H9 (cell line): ENCODE results near the gene GABPB2. TPM values are rescaled to one million over a fixed set of nuclear protein-coding genes. Genes with fewer than 3 reads are reported as not detected.

ENCODE experiments used
- DNase-seq: peaks from one replicate; pipeline ENCODE4 v3.0.0-alpha.2; 2017
- H2AFZ ChIP-seq: one replicate; pipeline ENCODE4 v1.6.1; 2013; ENCODE audit warnings: mild to moderate bottlenecking, low read length, control low read depth, moderate library complexity
- H2AK5ac ChIP-seq: 2 replicates; pipeline ENCODE4 v1.6.1; 2013; ENCODE audit warnings: low read length, control low read depth, mixed read lengths; ENCODE audit not compliant: insufficient read length
- H2BK120ac ChIP-seq: one replicate; pipeline ENCODE4 v1.6.1; 2013; ENCODE audit warnings: low read depth, mild to moderate bottlenecking, low read length, control low read depth, inconsistent platforms; ENCODE audit not compliant: poor library complexity, severe bottlenecking
- H2BK12ac ChIP-seq: 2 replicates; pipeline ENCODE4 v1.6.1; 2013; ENCODE audit warnings: low read length, control low read depth, mixed read lengths, low read depth; ENCODE audit not compliant: insufficient read length
- H2BK15ac ChIP-seq: 2 replicates; pipeline ENCODE4 v1.6.1; 2013; ENCODE audit warnings: low read depth, low read length, control low read depth
- H2BK20ac ChIP-seq: one replicate; pipeline ENCODE4 v1.6.1; 2013; ENCODE audit warnings: low read depth, mild to moderate bottlenecking, low read length, control low read depth, inconsistent platforms; ENCODE audit not compliant: poor library complexity, severe bottlenecking
- H2BK5ac ChIP-seq: 2 replicates; pipeline ENCODE4 v1.6.1; 2013; ENCODE audit warnings: low read length, control low read depth, mixed read lengths; ENCODE audit not compliant: insufficient read length
- H3K14ac ChIP-seq: 2 replicates; pipeline ENCODE4 v1.6.1; 2013; ENCODE audit warnings: low read length, control low read depth; ENCODE audit not compliant: insufficient read depth
- H3K18ac ChIP-seq: 2 replicates; pipeline ENCODE4 v1.6.1; 2013; ENCODE audit warnings: low read depth, mild to moderate bottlenecking, mixed read lengths, low read length, control low read depth; ENCODE audit not compliant: insufficient read length
- H3K23ac ChIP-seq: 2 replicates; pipeline ENCODE4 v1.6.1; 2013; ENCODE audit warnings: low read length, control low read depth, mixed read lengths, low read depth; ENCODE audit not compliant: insufficient read length
- H3K23me2 ChIP-seq: 2 replicates; pipeline ENCODE4 v1.6.1; 2013; ENCODE audit warnings: low read depth, mild to moderate bottlenecking, mixed read lengths, low read length, control low read depth; ENCODE audit not compliant: insufficient read length, poor library complexity, severe bottlenecking
- H3K27ac ChIP-seq: 2 replicates; pipeline ENCODE4 v1.5.1; 2013; ENCODE audit warnings: low read length, control low read depth, mixed read lengths, low read depth; ENCODE audit not compliant: insufficient read length
- H3K27me3 ChIP-seq: 2 replicates; pipeline ENCODE4 v1.6.1; 2013; ENCODE audit warnings: low read length, control low read depth, inconsistent platforms; ENCODE audit not compliant: insufficient read depth
- H3K4ac ChIP-seq: 2 replicates; pipeline ENCODE4 v1.6.1; 2013; ENCODE audit warnings: low read depth, mild to moderate bottlenecking, control low read depth, inconsistent platforms, low read length, moderate library complexity
- H3K4me1 ChIP-seq: 2 replicates; pipeline ENCODE4 v1.6.1; 2013; ENCODE audit warnings: low read length, control low read depth, inconsistent platforms; ENCODE audit not compliant: insufficient read depth
- H3K4me2 ChIP-seq: 2 replicates; pipeline ENCODE4 v1.6.1; 2013; ENCODE audit warnings: low read length, control low read depth, mixed read lengths; ENCODE audit not compliant: insufficient read length, insufficient read depth
- H3K56ac ChIP-seq: 2 replicates; pipeline ENCODE4 v1.6.1; 2013; ENCODE audit warnings: low read depth, mild to moderate bottlenecking, mixed read lengths, low read length, control low read depth; ENCODE audit not compliant: insufficient read length
- H3K79me1 ChIP-seq: 2 replicates; pipeline ENCODE4 v1.6.1; 2013; ENCODE audit warnings: low read depth, mild to moderate bottlenecking, moderate library complexity, low read length, control low read depth, inconsistent platforms; ENCODE audit not compliant: insufficient read depth, poor library complexity, severe bottlenecking
- H3K79me2 ChIP-seq: 2 replicates; pipeline ENCODE4 v1.6.1; 2013; ENCODE audit warnings: low read length, control low read depth, inconsistent platforms; ENCODE audit not compliant: insufficient read depth
- H3K9ac ChIP-seq: 2 replicates; pipeline ENCODE4 v1.6.1; 2013; ENCODE audit warnings: low read length, control low read depth, mixed read lengths; ENCODE audit not compliant: insufficient read length; ENCODE audit errors: extremely low read depth
- H3K9me3 ChIP-seq: one replicate; pipeline ENCODE4 v1.6.1; 2013; ENCODE audit warnings: low read depth, low read length, inconsistent platforms; ENCODE audit not compliant: control insufficient read depth
- H3T11ph ChIP-seq: one replicate; pipeline ENCODE4 v1.6.1; 2013; ENCODE audit warnings: mild to moderate bottlenecking, low read length, control low read depth, inconsistent platforms
- H4K20me1 ChIP-seq: one replicate; pipeline ENCODE4 v1.6.1; 2013; ENCODE audit not compliant: control insufficient read depth, insufficient read length, insufficient read depth
- H4K5ac ChIP-seq: 2 replicates; pipeline ENCODE4 v1.6.1; 2013; ENCODE audit warnings: low read depth, mild to moderate bottlenecking, mixed read lengths, low read length, control low read depth; ENCODE audit not compliant: insufficient read length
- H4K8ac ChIP-seq: replicated peaks from 2 replicates; pipeline ENCODE4 v1.6.1; 2013; ENCODE audit warnings: low read length, control low read depth, mixed read lengths, low read depth; ENCODE audit not compliant: insufficient read length
- H4K91ac ChIP-seq: 2 replicates; pipeline ENCODE4 v1.6.1; 2013; ENCODE audit warnings: low read depth, mild to moderate bottlenecking, moderate library complexity, mixed read lengths, low read length, control low read depth; ENCODE audit not compliant: insufficient read length
- H3K27ac Mint-ChIP-seq, 3 experiments: 2 replicates in 2 of 3; 3 replicates in 1 of 3; pipeline ENCODE4 v1.8.0; 2020 to 2021; ENCODE audit warnings: mixed read lengths in 3 of 3, mild to moderate bottlenecking in 1 of 3, moderate library complexity in 1 of 3
- H3K27me3 Mint-ChIP-seq: 2 replicates; pipeline ENCODE4 v1.8.0; 2021; ENCODE audit warnings: low read depth, mild to moderate bottlenecking, moderate library complexity, mixed read lengths
- H3K36me3 Mint-ChIP-seq, 3 experiments: 2 replicates in 2 of 3; 3 replicates in 1 of 3; pipeline ENCODE4 v1.8.0; 2020 to 2021; ENCODE audit warnings: low read depth in 3 of 3, mixed read lengths in 3 of 3; ENCODE audit not compliant: insufficient read depth in 1 of 3
- H3K4me1 Mint-ChIP-seq, 2 experiments: 2 replicates each; pipeline ENCODE4 v1.8.0; 2020; ENCODE audit warnings: mixed read lengths in 2 of 2
- H3K4me3 Mint-ChIP-seq, 2 experiments: 2 replicates in 1 of 2; 3 replicates in 1 of 2; pipeline ENCODE4 v1.8.0; 2020 to 2021; ENCODE audit warnings: mild to moderate bottlenecking in 2 of 2, mixed read lengths in 2 of 2, moderate library complexity in 1 of 2
- H3K9me3 Mint-ChIP-seq, 2 experiments: 2 replicates in 1 of 2; 3 replicates in 1 of 2; pipeline ENCODE4 v1.8.0; 2020; ENCODE audit warnings: mild to moderate bottlenecking in 2 of 2, mixed read lengths in 2 of 2, moderate library complexity in 1 of 2
- WGBS: extraction: QIAGEN DNeasy Blood & Tissue Kit; methylation state at CpG from one replicate; pipeline ENCODE4 v1.1.7; 2013; ENCODE audit warnings: missing lambda C conversion rate, low lambda C conversion rate, mixed read lengths; ENCODE audit not compliant: insufficient read length; ENCODE audit errors: extremely low coverage; 5-methylcytosine and 5-hydroxymethylcytosine counted together
- total RNA-seq: library from RNA; stranded (reverse); gene quantifications from 2 replicates; pipeline ENCODE4 v1.2.1, GENCODE V29; 2021
- TF ChIP-seq, protein P1 (sequence below): fragments of 200-600 bp; sonication (generic); conservative IDR thresholded peaks from 3 replicates; pipeline ENCODE4 v1.8.0; 2021; ENCODE audit warnings: antibody characterized with exemption, mild to moderate bottlenecking

GABPB2 gene
- total RNA-seq, 1 experiment from 2014 or later, result 4.1 TPM

DNA sequence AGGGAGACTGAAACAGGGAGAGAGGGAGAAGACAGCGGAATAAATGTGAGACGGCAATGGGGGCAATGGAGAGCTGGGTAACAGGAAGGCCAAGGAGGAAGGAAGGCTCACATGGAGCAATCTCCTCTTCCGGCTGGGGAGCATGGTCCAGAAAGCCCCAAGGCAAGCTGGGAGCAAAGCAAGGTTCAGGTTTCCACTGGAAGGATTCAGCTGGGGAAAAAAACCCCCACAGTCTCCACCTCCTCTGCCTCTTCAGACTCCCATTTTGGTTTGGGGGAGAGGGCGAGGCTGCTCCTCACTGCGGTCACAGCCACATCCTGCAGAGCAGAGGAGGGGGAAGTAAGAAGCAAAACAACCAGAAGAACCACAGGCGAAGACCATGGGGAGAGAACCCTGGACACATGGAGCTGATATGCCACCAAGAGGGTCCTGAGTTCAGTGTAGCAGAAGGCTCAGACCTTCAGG lies 86.5 kb downstream of the GABPB2 start:
- no peak overlapping the region for H2AK5ac ChIP-seq
- H3K9me3 Mint-ChIP-seq, result no peaks in the 10 kb centered on the region; a peak in 1 of 5 replicates
- H3K79me2 ChIP-seq, result no peaks in the 10 kb centered on the region
- H3K27me3 Mint-ChIP-seq, result no peaks in the 10 kb centered on the region
- H2BK15ac ChIP-seq, result no peak overlapping the region
- no peaks in the 10 kb centered on the region for H4K20me1 ChIP-seq
- no peak overlapping the region for H3K4me2 ChIP-seq
- H3K9me3 ChIP-seq, result no peaks in the 10 kb centered on the region
- H3K4me1 ChIP-seq, result no peaks in the 10 kb centered on the region
- no peak overlapping the region for H3K14ac ChIP-seq
- H3K27ac Mint-ChIP-seq, result peak overlapping the region in 1 of 3 experiments; percentile 4; a peak in 1 of 7 replicates
- H4K8ac ChIP-seq, result no peak overlapping the region
- H3K79me1 ChIP-seq, result no peaks in the 10 kb centered on the region
- no peak overlapping the region for H3K23ac ChIP-seq
- no peak overlapping the region for H4K91ac ChIP-seq
- H3K4me1 Mint-ChIP-seq, result peaks cover 9 to 10% of the 10 kb centered on the region in 2 experiments; a peak in 3 of 4 replicates
- H2BK20ac ChIP-seq, result no peak overlapping the region
- peaks cover 5 to 29% (median 21%) of the 10 kb centered on the region in 3 experiments; a peak in 6 of 7 replicates for H3K36me3 Mint-ChIP-seq
- no peak overlapping the region for H3K27ac ChIP-seq
- no peak overlapping the region for H2AFZ ChIP-seq
- WGBS, result no CpG with 5 or more reads among the region's 6 CpGs
- H3K18ac ChIP-seq, result no peak overlapping the region
- no peak overlapping the region for H2BK120ac ChIP-seq
- H3K56ac ChIP-seq, result no peak overlapping the region
- H3K9ac ChIP-seq, result no peak overlapping the region
- no peak overlapping the region for H4K5ac ChIP-seq
- H2BK5ac ChIP-seq, result no peak overlapping the region
- H2BK12ac ChIP-seq, result no peak overlapping the region
- TF ChIP-seq, protein P1, sequence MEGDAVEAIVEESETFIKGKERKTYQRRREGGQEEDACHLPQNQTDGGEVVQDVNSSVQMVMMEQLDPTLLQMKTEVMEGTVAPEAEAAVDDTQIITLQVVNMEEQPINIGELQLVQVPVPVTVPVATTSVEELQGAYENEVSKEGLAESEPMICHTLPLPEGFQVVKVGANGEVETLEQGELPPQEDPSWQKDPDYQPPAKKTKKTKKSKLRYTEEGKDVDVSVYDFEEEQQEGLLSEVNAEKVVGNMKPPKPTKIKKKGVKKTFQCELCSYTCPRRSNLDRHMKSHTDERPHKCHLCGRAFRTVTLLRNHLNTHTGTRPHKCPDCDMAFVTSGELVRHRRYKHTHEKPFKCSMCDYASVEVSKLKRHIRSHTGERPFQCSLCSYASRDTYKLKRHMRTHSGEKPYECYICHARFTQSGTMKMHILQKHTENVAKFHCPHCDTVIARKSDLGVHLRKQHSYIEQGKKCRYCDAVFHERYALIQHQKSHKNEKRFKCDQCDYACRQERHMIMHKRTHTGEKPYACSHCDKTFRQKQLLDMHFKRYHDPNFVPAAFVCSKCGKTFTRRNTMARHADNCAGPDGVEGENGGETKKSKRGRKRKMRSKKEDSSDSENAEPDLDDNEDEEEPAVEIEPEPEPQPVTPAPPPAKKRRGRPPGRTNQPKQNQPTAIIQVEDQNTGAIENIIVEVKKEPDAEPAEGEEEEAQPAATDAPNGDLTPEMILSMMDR, result no peak
- no peaks in the 10 kb centered on the region for H3K23me2 ChIP-seq
- H3K4me3 Mint-ChIP-seq, result no peak overlapping the region
- no peak overlapping the region for H3K4ac ChIP-seq
- H3T11ph ChIP-seq, result no peak overlapping the region
- no peaks in the 10 kb centered on the region for H3K27me3 ChIP-seq
- DNase-seq, result no peak
